ENCODE measurements around the gene PIK3R1.

DNA sequence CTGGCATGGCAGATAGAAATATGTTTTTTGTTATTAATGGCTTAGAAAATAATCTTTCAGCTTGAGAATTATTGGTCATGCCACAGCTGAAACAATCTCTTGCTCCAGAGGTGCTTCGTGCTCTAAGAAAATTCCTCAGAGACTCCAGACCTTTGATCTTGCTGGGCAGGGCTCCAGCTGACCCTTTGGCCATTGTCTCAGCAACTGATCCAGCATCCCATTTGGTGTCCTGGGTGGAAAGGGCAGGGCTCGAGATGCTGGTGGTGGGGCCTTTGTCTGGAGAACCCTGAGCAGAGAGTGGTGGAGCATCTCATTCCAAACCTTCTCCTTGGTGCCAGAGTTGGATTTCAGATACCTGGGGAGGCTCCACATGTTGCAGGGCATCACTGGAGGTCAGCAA, 43.2 kb upstream of the PIK3R1 start:
- TF ChIP-seq POLR2A (IDR thresholded peaks at IDR 0.05) = no peak
- TF ChIP-seq, protein P1, sequence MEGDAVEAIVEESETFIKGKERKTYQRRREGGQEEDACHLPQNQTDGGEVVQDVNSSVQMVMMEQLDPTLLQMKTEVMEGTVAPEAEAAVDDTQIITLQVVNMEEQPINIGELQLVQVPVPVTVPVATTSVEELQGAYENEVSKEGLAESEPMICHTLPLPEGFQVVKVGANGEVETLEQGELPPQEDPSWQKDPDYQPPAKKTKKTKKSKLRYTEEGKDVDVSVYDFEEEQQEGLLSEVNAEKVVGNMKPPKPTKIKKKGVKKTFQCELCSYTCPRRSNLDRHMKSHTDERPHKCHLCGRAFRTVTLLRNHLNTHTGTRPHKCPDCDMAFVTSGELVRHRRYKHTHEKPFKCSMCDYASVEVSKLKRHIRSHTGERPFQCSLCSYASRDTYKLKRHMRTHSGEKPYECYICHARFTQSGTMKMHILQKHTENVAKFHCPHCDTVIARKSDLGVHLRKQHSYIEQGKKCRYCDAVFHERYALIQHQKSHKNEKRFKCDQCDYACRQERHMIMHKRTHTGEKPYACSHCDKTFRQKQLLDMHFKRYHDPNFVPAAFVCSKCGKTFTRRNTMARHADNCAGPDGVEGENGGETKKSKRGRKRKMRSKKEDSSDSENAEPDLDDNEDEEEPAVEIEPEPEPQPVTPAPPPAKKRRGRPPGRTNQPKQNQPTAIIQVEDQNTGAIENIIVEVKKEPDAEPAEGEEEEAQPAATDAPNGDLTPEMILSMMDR (IDR thresholded peaks at IDR 0.05) = no peak
